A673 (cell line): ENCODE results near the gene RNF8.

ENCODE experiments used
- CTCF ChIP-seq: fragments of 300-800, 200-600 bp; sonication (generic); conservative IDR thresholded peaks from 2 replicates; pipeline ENCODE4 v1.5.1; 2017; ENCODE audit warnings: low read depth, mild to moderate bottlenecking, antibody characterized with exemption, low read length, moderate library complexity, mixed read lengths
- EZH2 ChIP-seq: fragments of 200-600 bp; sonication (generic); IDR thresholded peaks from 2 replicates; pipeline ENCODE4 v1.6.1; 2017; ENCODE audit warnings: borderline replicate concordance, low read depth, mild to moderate bottlenecking, mixed read lengths, antibody characterized with exemption, low read length; ENCODE audit not compliant: poor library complexity, severe bottlenecking

GRCh38 chr6:37305841-37306425 lies 47.9 kb upstream of the RNF8 start:
- TF ChIP-seq CTCF (no peak), EZH2 (no peak)
